Measurements from ENCODE around the gene ERCC8.

The ERCC8 gene

DNA sequence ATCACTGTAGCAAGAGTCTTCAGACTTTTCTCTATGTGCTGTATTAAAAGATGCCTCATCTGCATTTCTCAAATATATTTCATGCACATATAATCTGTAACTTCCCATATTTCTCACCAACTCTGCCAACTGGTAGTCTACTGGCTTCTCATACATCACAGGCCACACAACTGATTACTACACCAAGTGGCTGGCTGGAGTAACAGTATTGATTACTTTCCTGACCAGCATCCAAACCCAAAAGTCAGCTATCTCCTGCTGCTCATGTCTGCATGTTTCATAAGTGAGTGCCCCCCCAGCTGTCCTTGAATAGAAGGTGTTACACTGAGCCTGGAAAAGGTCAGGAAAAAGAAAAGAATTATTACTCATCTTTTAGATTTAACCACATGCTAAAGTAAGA, 17.4 kb downstream of the ERCC8 start:
- H3K4me3 ChIP-seq (ENCODE audit: low read length, poor library complexity, severe bottlenecking): no peak overlapping the region
- no peaks in the 10 kb centered on the region for H3K9me2 ChIP-seq (replicated peaks; ENCODE audit: low read depth, low read length)
- H3K9ac ChIP-seq (ENCODE audit: low read depth, low read length, poor library complexity, severe bottlenecking): no peak overlapping the region
- no peaks in the 10 kb centered on the region for H3K79me2 ChIP-seq (ENCODE audit: insufficient read depth, low read length)
- peaks cover 13% of the 10 kb centered on the region for H3K27me3 ChIP-seq (ENCODE audit: insufficient read depth, low read length, poor library complexity, severe bottlenecking)
- H2AFZ ChIP-seq (ENCODE audit: low read length): no peak overlapping the region
- H3K9me3 ChIP-seq (ENCODE audit: insufficient read depth, low read depth, low read length): no peaks in the 10 kb centered on the region
- H3F3A ChIP-seq (ENCODE audit: low read depth): no peaks in the 10 kb centered on the region
- no peak overlapping the region for H3K4me2 ChIP-seq (ENCODE audit: low read depth, low read length, poor library complexity, severe bottlenecking)
- TF ChIP-seq, protein P1, sequence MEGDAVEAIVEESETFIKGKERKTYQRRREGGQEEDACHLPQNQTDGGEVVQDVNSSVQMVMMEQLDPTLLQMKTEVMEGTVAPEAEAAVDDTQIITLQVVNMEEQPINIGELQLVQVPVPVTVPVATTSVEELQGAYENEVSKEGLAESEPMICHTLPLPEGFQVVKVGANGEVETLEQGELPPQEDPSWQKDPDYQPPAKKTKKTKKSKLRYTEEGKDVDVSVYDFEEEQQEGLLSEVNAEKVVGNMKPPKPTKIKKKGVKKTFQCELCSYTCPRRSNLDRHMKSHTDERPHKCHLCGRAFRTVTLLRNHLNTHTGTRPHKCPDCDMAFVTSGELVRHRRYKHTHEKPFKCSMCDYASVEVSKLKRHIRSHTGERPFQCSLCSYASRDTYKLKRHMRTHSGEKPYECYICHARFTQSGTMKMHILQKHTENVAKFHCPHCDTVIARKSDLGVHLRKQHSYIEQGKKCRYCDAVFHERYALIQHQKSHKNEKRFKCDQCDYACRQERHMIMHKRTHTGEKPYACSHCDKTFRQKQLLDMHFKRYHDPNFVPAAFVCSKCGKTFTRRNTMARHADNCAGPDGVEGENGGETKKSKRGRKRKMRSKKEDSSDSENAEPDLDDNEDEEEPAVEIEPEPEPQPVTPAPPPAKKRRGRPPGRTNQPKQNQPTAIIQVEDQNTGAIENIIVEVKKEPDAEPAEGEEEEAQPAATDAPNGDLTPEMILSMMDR (conservative IDR thresholded peaks at IDR 0.05; ENCODE audit: low read length): no peak
- no peak for TF ChIP-seq EZH2phosphoT487 (IDR thresholded peaks at IDR 0.05; ENCODE audit: borderline replicate concordance)
- H4K20me1 ChIP-seq (ENCODE audit: insufficient read depth, low read length, poor library complexity, severe bottlenecking): peaks cover 14% of the 10 kb centered on the region
- peaks cover 12% of the 10 kb centered on the region; the same call in 1 of the 2 replicates for H3K36me3 ChIP-seq (ENCODE audit: insufficient read depth, low read length)
- H3K4me1 ChIP-seq (ENCODE audit: insufficient read depth, low read length, poor library complexity, severe bottlenecking): no peaks in the 10 kb centered on the region

DNA sequence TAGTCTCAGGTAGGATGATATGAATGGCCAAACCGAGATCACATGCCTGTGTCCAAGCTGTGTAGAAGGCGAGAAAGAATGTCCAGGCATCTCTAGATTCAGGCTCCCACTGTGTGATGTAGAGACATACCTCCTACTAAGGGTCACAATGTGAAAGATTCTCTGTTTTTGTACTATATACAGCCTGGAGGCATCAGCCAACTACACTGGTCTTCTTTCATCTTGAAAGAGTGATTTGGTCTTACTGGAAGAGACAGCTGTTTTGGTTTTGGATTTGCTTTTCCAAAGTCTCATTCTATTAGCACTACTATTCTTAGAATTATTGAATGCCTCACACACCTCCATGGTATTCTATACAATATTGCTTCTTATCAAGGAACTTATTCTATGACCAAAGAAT, 26.4 kb downstream of the ERCC8 start:
- Histone ChIP-seq H3K4me1 (ENCODE audit: insufficient read depth, low read length, poor library complexity, severe bottlenecking) (no peaks in the 10 kb centered on the region), H3K36me3 (ENCODE audit: insufficient read depth, low read length) (peaks cover 3% of the 10 kb centered on the region; the same call in 1 of the 2 replicates), H3K79me2 (ENCODE audit: insufficient read depth, low read length) (no peaks in the 10 kb centered on the region), H3K27me3 (ENCODE audit: insufficient read depth, low read length, poor library complexity, severe bottlenecking) (no peaks in the 10 kb centered on the region), H3K4me3 (ENCODE audit: low read length, poor library complexity, severe bottlenecking) (no peak overlapping the region), H3F3A (ENCODE audit: low read depth) (no peaks in the 10 kb centered on the region), H2AFZ (ENCODE audit: low read length) (no peak overlapping the region), H3K4me2 (ENCODE audit: low read depth, low read length, poor library complexity, severe bottlenecking) (no peak overlapping the region), H3K9me3 (ENCODE audit: insufficient read depth, low read depth, low read length) (no peaks in the 10 kb centered on the region), H4K20me1 (ENCODE audit: insufficient read depth, low read length, poor library complexity, severe bottlenecking) (no peaks in the 10 kb centered on the region), H3K9me2 (replicated peaks; ENCODE audit: low read depth, low read length) (no peaks in the 10 kb centered on the region), H3K9ac (ENCODE audit: low read depth, low read length, poor library complexity, severe bottlenecking) (no peak overlapping the region)
- TF ChIP-seq EZH2phosphoT487 (IDR thresholded peaks at IDR 0.05; ENCODE audit: borderline replicate concordance): no peak
- TF ChIP-seq, protein P1 (conservative IDR thresholded peaks at IDR 0.05; ENCODE audit: low read length): no peak

DNA sequence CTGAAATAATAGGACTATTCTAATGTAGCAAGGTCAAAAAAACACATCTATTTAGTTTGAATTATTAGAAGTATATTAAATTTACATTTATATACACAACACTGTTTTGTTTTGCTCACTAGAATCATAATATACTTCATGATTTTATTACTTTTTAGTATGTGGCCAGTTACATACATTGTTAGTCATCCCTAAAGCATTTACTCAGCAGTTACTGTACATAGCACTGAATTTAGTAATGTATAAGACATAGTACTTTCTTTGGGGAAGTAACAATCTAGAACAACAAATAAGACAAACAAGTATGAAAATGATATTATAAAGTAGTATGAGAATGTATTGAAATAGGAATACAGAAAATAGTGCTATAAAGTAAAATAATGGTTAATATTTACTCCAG, 28.2 kb downstream of the ERCC8 start:
- Histone ChIP-seq H3K4me2 (ENCODE audit: low read depth, low read length, poor library complexity, severe bottlenecking) (no peak overlapping the region), H3K9me2 (replicated peaks; ENCODE audit: low read depth, low read length) (no peaks in the 10 kb centered on the region), H3K4me3 (ENCODE audit: low read length, poor library complexity, severe bottlenecking) (no peak overlapping the region), H3K36me3 (ENCODE audit: insufficient read depth, low read length) (peaks cover 3% of the 10 kb centered on the region; the same call in 1 of the 2 replicates), H3K9me3 (ENCODE audit: insufficient read depth, low read depth, low read length) (no peaks in the 10 kb centered on the region), H3K79me2 (ENCODE audit: insufficient read depth, low read length) (no peaks in the 10 kb centered on the region), H4K20me1 (ENCODE audit: insufficient read depth, low read length, poor library complexity, severe bottlenecking) (no peaks in the 10 kb centered on the region), H3K27me3 (ENCODE audit: insufficient read depth, low read length, poor library complexity, severe bottlenecking) (no peaks in the 10 kb centered on the region), H3K9ac (ENCODE audit: low read depth, low read length, poor library complexity, severe bottlenecking) (no peak overlapping the region), H3K4me1 (ENCODE audit: insufficient read depth, low read length, poor library complexity, severe bottlenecking) (no peaks in the 10 kb centered on the region), H2AFZ (ENCODE audit: low read length) (no peak overlapping the region), H3F3A (ENCODE audit: low read depth) (no peaks in the 10 kb centered on the region)
- TF ChIP-seq, protein P1 (conservative IDR thresholded peaks at IDR 0.05; ENCODE audit: low read length): no peak
- TF ChIP-seq EZH2phosphoT487 (IDR thresholded peaks at IDR 0.05; ENCODE audit: borderline replicate concordance): no peak
